Ishikawa (cell line): ENCODE measurements around the gene SLC12A7.

Source experiments
- CEBPB ChIP-seq: IDR thresholded peaks from 2 replicates; pipeline ENCODE4 v1.6.1; 2012
- CREB1 ChIP-seq: IDR thresholded peaks from 2 replicates; pipeline ENCODE4 v1.6.1; 2012; ENCODE audit warnings: low read depth
- EGR1 ChIP-seq: IDR thresholded peaks from 2 replicates; pipeline ENCODE4 v1.6.1; 2012
- EP300 ChIP-seq: IDR thresholded peaks from 2 replicates; pipeline ENCODE4 v1.6.1; 2012; ENCODE audit warnings: borderline replicate concordance
- FOXM1 ChIP-seq: IDR thresholded peaks from 2 replicates; pipeline ENCODE4 v1.6.1; 2012; ENCODE audit warnings: low read depth, borderline replicate concordance
- NFIC ChIP-seq: IDR thresholded peaks from 2 replicates; pipeline ENCODE4 v1.6.1; 2012
- RAD21 ChIP-seq: IDR thresholded peaks from 2 replicates; pipeline ENCODE4 v1.6.1; 2012; ENCODE audit warnings: low read depth
- TAF1 ChIP-seq: IDR thresholded peaks from 2 replicates; pipeline ENCODE4 v1.6.1; 2012; ENCODE audit warnings: low read depth, mild to moderate bottlenecking
- TCF12 ChIP-seq: IDR thresholded peaks from 2 replicates; pipeline ENCODE4 v1.6.1; 2012; ENCODE audit warnings: low read depth
- TEAD4 ChIP-seq: IDR thresholded peaks from 2 replicates; pipeline ENCODE4 v1.6.1; 2012
- YY1 ChIP-seq: IDR thresholded peaks from 2 replicates; pipeline ENCODE4 v1.6.1; 2012; ENCODE audit warnings: low read depth
- ZBTB7A ChIP-seq: IDR thresholded peaks from 2 replicates; pipeline ENCODE4 v1.6.1; 2012; ENCODE audit warnings: low read depth
- TF ChIP-seq, protein P1 (sequence below): IDR thresholded peaks from 2 replicates; pipeline ENCODE4 v1.6.1; 2012
- TF ChIP-seq, protein P2 (sequence below): IDR thresholded peaks from 2 replicates; pipeline ENCODE4 v1.6.1; 2012; ENCODE audit warnings: low read depth, mild to moderate bottlenecking
- TF ChIP-seq, protein P3 (sequence below): IDR thresholded peaks from 2 replicates; pipeline ENCODE4 v1.6.1; 2012

Gene SLC12A7

DNA sequence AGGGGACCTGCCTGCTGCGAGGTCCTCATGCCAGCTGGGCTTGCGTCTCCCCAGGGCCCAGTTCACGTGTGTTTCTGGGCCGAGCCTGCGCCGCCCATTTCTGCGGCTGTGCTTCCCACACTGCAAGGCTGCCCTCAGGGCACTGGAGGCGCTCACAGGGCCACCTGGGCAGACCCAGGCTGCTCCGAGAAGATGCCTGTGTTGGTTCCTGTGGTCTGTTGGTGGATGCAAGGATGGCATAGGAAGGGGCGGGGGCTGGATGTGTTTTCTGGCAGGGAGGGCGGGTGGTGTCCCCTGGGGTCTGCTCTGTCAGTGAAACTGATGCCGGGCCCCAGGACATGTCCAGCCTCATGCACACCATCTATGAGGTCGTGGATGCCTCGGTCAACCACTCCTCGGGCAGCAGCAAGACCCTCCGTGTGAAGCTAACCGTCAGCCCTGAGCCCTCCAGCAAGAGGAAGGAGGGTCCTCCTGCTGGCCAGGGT is 77.4 kb downstream of the SLC12A7 start:
- TF ChIP-seq TEAD4 (no peak), CEBPB (no peak), EGR1 (no peak), NFIC (no peak), TAF1 (no peak), YY1 (no peak), TCF12 (no peak), RAD21 (no peak), CREB1 (no peak), FOXM1 (no peak), EP300 (no peak), ZBTB7A (no peak)
- TF ChIP-seq, protein P1, sequence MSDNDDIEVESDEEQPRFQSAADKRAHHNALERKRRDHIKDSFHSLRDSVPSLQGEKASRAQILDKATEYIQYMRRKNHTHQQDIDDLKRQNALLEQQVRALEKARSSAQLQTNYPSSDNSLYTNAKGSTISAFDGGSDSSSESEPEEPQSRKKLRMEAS = no peak
- TF ChIP-seq, protein P2, sequence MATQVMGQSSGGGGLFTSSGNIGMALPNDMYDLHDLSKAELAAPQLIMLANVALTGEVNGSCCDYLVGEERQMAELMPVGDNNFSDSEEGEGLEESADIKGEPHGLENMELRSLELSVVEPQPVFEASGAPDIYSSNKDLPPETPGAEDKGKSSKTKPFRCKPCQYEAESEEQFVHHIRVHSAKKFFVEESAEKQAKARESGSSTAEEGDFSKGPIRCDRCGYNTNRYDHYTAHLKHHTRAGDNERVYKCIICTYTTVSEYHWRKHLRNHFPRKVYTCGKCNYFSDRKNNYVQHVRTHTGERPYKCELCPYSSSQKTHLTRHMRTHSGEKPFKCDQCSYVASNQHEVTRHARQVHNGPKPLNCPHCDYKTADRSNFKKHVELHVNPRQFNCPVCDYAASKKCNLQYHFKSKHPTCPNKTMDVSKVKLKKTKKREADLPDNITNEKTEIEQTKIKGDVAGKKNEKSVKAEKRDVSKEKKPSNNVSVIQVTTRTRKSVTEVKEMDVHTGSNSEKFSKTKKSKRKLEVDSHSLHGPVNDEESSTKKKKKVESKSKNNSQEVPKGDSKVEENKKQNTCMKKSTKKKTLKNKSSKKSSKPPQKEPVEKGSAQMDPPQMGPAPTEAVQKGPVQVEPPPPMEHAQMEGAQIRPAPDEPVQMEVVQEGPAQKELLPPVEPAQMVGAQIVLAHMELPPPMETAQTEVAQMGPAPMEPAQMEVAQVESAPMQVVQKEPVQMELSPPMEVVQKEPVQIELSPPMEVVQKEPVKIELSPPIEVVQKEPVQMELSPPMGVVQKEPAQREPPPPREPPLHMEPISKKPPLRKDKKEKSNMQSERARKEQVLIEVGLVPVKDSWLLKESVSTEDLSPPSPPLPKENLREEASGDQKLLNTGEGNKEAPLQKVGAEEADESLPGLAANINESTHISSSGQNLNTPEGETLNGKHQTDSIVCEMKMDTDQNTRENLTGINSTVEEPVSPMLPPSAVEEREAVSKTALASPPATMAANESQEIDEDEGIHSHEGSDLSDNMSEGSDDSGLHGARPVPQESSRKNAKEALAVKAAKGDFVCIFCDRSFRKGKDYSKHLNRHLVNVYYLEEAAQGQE = no peak
- TF ChIP-seq, protein P3, sequence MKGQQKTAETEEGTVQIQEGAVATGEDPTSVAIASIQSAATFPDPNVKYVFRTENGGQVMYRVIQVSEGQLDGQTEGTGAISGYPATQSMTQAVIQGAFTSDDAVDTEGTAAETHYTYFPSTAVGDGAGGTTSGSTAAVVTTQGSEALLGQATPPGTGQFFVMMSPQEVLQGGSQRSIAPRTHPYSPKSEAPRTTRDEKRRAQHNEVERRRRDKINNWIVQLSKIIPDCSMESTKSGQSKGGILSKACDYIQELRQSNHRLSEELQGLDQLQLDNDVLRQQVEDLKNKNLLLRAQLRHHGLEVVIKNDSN = no peak

DNA sequence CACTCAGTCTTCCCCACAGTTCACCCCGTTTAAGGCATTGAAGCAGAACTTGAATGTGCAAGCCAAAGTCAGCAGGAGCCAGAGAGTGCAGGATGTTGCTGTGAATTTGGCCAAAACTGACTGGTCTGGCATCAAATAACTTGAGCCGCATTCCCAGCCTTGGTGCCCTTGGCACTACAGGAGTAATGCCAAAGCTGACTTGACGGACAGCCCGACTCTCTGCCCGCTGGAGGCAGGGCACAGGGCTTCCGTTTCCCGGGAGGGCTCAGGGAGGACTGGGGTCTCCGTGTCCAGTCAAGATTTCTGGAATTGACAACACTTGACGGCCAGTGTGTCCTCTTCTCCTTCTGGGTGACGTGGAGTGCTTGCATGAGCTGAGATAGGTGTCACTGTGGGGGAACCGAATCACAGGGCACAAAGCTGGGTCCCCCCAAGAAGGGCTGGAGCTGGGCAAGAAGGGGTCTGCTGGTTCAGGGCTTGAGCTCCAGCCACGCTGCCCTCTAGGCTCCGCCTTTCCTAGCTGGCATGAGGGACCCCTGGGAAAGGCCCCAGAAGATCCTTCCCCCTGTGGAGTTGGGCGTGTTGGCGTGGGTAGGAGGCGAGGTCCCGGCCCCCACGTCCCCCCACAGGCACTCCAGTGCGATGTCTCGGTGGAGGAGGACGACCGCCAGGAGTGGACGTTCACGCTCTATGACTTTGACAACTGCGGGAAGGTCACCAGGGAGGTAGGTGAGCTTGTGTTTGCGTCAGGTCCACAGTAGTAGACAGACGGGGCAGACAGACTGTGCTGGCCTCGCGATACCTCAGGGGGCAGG is 78.0 kb downstream of the SLC12A7 start:
- TF ChIP-seq NFIC = 0 out of 2 replicates have a peak, but pooled peaks have one; percentile 21
- TF ChIP-seq, protein P3 = no peak

DNA sequence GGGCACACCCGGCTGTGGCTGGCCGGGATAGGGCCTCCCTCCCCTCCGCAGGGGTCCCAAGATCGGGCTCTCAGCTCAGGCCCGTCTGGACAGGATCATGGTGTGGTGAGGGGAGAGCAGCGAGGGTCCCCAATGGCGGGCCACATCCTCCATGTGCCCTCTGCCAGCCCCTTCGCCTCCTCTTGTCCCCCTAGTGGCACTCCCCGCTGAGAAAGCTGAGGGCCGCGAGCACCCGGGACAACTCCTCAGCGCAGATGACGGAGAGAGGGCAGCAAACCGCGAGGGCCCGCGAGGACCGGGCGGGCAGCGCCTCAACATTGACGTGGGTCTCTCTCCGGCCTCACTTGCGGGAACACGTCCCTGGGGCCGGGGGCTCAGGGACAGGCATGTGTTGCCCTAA is 78.7 kb downstream of the SLC12A7 start:
- TF ChIP-seq FOXM1 (no peak), EP300 (no peak), EGR1 (no peak), TEAD4 (no peak), CEBPB (no peak)
- TF ChIP-seq, protein P1 = no peak

DNA sequence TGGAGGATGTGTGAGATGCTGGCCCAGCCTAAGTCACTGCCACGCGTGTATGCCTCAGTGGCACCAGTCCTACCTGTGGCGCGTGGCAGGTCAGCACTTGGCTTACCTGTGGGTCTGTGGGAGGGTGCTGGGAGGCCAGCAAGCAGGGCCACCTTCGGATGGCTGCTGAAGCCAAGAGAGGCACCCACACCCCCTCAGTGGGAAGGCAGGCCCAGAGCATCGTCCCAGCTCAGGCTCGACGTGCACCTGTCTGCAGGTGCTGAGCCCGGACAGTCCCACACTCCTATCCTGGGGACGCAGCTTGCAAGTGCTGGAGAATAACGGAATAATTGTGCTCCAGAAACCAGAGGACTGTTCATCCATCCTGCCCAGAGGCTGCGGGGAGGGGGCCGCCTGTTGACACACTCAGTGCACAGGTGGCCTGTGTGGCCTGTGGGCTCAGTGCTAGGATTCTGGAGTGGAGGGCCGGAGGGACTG is 79.3 kb downstream of the SLC12A7 start:
- TF ChIP-seq FOXM1 = no peak
- TF ChIP-seq, protein P2 = no peak
- no peak for TF ChIP-seq TAF1
- TF ChIP-seq TCF12 = no peak
- no peak for TF ChIP-seq EP300
- TF ChIP-seq, protein P3 = no peak
- no peak for TF ChIP-seq CREB1
- no peak for TF ChIP-seq EGR1
- TF ChIP-seq TEAD4 = no peak
- TF ChIP-seq CEBPB = no peak
- TF ChIP-seq, protein P1 = no peak
- TF ChIP-seq YY1 = no peak

DNA sequence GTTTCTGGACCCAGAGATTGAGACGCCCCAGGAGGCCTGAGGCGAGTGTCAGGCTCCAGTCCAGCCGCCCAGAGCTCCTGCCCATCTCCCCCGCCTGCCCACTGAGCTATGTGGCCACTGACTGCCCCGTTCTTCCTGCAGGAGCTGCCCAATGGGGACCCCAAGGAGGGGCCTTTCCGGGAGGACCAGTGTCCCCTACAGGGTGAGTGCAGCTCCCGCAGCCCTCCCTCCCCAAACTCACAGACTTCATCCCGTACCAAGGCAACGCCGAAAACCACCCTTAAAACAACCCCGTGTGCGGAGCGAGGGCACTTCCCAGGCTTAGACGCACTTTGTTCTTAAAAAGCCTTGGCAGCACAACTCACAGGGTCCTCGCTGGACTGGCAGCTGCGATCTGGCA is 79.9 kb downstream of the SLC12A7 start:
- TF ChIP-seq CEBPB (no peak), ZBTB7A (no peak), NFIC (no peak), TAF1 (no peak), FOXM1 (no peak), CREB1 (no peak), EP300 (no peak), EGR1 (no peak)
- TF ChIP-seq, protein P3 = no peak
- TF ChIP-seq, protein P1 = no peak
